Measurements from ENCODE around the gene EOLA2. TPM values are rescaled to one million over a fixed set of nuclear protein-coding genes. Genes with fewer than 3 reads are reported as not detected.

EOLA2 gene
- total and polyA plus RNA-seq, 2 donors (not counting 3 experiments of a cell fraction or from before 2014, with no cell fraction given): 24.3 to 33.0 TPM

- intact Hi-C loops (cut with micrococcal nuclease) (no loop called here), dilution Hi-C loops (cut with MboI; ENCODE audit: extremely low pct_ligation_motif_present, low sequenced_read_pairs) (no loop called here)
- H3K4me3 ChIP-seq (replicated peaks in 1 of 3; ENCODE audit: insufficient read depth in 1 of 3, low read depth in 1 of 3, low read length in 3 of 3): no peak overlapping the region
- no peak overlapping the region for H2AFZ ChIP-seq (ENCODE audit: low read depth, low read length)
- DNase-seq (ENCODE audit: low read depth, low spot score) (no peak), FAIRE-seq (no peak)
- H3K36me3 ChIP-seq (ENCODE audit: control insufficient read depth in 2 of 2, extremely low read depth in 1 of 2, insufficient read depth in 2 of 2, low read length in 2 of 2): no peaks in the 10 kb centered on the region
- TF ChIP-seq MYC (IDR thresholded peaks at IDR 0.05; ENCODE audit: low read depth, low read length) (no peak), POLR2A (IDR thresholded peaks at IDR 0.05; ENCODE audit: low read depth, low read length) (no peak), POLR2AphosphoS5 (IDR thresholded peaks at IDR 0.05; ENCODE audit: insufficient read depth, low read depth, low read length) (no peak), EZH2 (IDR thresholded peaks at IDR 0.05; ENCODE audit: borderline replicate concordance, low read depth, low read length, severe bottlenecking) (no peak), FOS (IDR thresholded peaks at IDR 0.05; ENCODE audit: borderline replicate concordance, insufficient read depth, low read length) (no peak), CTCF (IDR thresholded peaks at IDR 0.05; ENCODE audit: extremely low read depth in 1 of 2, insufficient read depth in 1 of 2, low read depth in 1 of 2, low read length in 2 of 2) (no peak)
- TF ChIP-seq, protein P1, sequence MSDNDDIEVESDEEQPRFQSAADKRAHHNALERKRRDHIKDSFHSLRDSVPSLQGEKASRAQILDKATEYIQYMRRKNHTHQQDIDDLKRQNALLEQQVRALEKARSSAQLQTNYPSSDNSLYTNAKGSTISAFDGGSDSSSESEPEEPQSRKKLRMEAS (IDR thresholded peaks at IDR 0.05; ENCODE audit: insufficient read depth, insufficient read length): no peak
- CTCF ChIA-PET: no interaction called here
- H3K9me3 ChIP-seq (replicated peaks; ENCODE audit: control insufficient read depth, insufficient read depth, low read length): no peaks in the 10 kb centered on the region
- no peak overlapping the region for H3K9ac ChIP-seq (replicated peaks; ENCODE audit: extremely low read depth, insufficient read depth, low read length)
- no peaks in the 10 kb centered on the region for H3K4me1 ChIP-seq (ENCODE audit: control insufficient read depth, extremely low read depth, insufficient read depth, low read length)
- H3K27ac ChIP-seq (ENCODE audit: insufficient read depth, low read depth, low read length): no peak overlapping the region
- H3K79me2 ChIP-seq (ENCODE audit: control insufficient read depth, insufficient read depth, low read length): no peaks in the 10 kb centered on the region
- H3K27me3 ChIP-seq (ENCODE audit: control insufficient read depth in 2 of 2, insufficient read depth in 2 of 2, low read length in 2 of 2): no peaks in the 10 kb centered on the region
- POLR2A ChIA-PET: no interaction called here
- H4K20me1 ChIP-seq (replicated peaks; ENCODE audit: control insufficient read depth, extremely low read depth, insufficient read depth, low read length): no peaks in the 10 kb centered on the region
- H3K9me1 ChIP-seq (replicated peaks; ENCODE audit: control insufficient read depth, extremely low read depth, insufficient read depth, low read length): no peaks in the 10 kb centered on the region
- no TSS peak for BruUV-seq (replicated peaks)
- no peak overlapping the region for H3K4me2 ChIP-seq (ENCODE audit: insufficient read depth, low read length)
Observed at GRCh38 chrX:149987613-149988012, 49.3 kb upstream of the EOLA2 start.
